CD4-positive, alpha-beta T cell treated with Interferon gamma for 1 hour (primary cell): ENCODE data around the gene SBK2.

Experiments
- DNase-seq: peaks from one replicate; pipeline ENCODE4 v3.0.0-alpha.2; 2020

SBK2 gene

DNA sequence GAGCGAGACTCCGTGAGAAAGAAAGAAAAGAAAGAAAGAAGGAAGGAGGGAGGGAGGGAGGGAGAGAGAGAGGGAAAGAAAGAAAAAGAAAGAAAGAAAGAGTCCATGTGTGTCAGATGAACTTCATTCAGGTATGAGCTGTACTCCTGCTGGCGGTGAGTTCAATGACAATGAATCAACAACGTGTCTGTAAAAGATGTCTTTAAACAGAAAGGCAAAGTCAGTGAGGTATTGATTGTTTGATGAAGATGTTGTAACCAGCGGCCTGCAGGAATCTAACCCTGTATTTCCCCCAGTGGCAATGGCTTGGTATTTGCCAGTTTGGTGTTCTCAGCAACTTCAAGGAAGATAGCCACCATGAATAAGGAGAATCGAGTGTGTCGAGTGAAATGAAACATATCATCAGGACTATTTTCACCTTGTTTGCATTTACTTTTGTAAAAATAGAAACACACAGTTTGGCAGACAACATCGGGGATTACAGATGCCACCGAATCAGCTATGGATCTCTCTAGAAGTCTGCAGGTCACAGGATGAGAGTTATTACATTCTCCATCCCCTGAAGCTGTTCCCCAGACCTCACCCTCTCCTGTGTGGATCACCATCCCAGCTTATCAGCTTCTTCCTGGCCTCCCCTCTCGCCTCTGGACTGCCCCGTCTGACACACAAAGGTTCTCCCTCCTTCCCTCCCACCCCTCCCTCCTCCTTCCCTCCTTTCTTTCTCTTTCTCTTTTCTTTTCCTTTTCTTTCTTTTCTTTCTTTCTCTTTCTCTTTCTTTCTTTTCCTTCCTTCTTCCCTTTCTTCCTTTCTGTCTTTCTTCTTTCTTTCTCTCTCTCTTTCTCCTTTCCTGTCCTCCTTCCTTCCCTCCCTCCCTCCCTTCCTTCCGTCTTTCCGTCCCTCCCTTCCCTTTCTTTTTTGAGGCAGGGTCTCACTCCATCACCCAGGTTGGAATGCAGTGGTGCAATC lies 16.6 kb upstream of the SBK2 start:
- no peak for DNase-seq

DNA sequence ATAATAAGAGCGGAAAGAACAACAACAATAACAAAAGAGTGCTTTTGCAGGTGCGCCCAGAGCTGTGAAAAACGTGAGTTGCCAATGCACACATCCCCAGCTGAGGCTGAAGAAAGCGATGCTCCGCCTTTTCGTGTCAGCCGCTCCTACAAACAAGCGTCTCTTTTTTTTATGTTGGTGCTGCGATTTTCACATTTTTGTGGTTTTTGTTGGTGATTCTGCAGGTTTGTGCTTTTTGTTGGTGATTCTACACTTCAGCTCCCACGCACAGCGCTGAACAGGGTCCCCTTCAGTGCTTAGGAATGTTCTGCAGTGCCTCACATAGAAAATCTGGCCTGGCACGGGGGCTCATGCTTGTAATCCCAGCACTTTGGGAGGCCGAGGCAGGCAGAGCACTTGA lies 15.7 kb upstream of the SBK2 start:
- DNase-seq = no peak

- no peak for DNase-seq
Observed at GRCh38 chr19:55552206-55552605, 15.3 kb upstream of the SBK2 start.

- no peak for DNase-seq
Observed at GRCh38 chr19:55550321-55550650, 13.4 kb upstream of the SBK2 start.

- DNase-seq = no peak
Observed at GRCh38 chr19:55549500-55550320, 12.8 kb upstream of the SBK2 start.

GRCh38 chr19:55546822-55547614 lies 10.1 kb upstream of the SBK2 start:
- no peak for DNase-seq

DNA sequence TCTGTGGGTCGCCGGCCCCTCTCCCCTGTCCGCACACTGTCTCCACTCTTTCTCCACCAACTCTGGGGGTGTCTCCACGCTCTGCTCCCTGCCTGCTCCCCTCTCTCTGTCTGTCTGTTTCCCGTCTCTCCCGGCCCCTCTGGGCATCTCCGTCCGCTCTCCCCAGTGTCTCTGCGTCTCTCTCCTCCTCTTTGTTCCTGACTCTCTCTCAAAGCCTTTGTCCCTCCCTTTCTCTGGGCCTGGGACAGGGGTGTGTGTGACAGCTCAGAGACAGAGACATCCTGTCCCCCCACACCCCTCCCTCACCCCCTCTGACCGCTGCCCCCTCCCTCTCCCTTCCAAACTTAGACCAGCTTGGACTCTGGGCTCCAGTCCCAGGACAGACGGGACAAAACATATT lies 9.1 kb upstream of the SBK2 start:
- DNase-seq = no peak

- no peak for DNase-seq
Observed at GRCh38 chr19:55545443-55545842, 8.5 kb upstream of the SBK2 start, which contains the start of gene SBK3. Gene SBK3 (minus strand): TSS chr19:55545543. CDS start chr19:55545543, 0 bp downstream.

- no peak for DNase-seq
Observed at GRCh38 chr19:55544776-55545439, 8.0 kb upstream of the SBK2 start.

DNA sequence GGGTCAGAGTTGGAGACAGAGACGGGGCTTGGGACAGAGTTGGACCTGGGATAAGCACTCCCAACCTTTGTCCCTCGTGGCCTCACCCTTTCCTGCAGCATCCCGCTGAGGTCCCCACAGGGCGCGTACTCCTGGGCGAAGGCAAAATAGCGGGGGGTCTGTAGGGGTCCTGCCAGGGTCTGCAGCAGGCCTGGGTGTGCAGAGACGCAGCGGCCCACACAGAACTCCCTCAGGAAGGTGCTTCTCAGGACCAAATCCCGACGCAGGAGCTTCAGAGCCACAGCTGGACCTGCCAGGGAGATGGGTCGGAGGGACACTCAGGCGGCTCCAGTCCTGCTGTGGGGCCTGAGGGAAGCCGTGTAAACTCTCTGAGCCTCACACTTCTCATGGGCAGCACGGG lies 7.1 kb upstream of the SBK2 start:
- DNase-seq = no peak

GRCh38 chr19:55543567-55543966 lies 6.6 kb upstream of the SBK2 start:
- DNase-seq = no peak

- DNase-seq = no peak
Observed at GRCh38 chr19:55542292-55542855, 5.4 kb upstream of the SBK2 start.

DNA sequence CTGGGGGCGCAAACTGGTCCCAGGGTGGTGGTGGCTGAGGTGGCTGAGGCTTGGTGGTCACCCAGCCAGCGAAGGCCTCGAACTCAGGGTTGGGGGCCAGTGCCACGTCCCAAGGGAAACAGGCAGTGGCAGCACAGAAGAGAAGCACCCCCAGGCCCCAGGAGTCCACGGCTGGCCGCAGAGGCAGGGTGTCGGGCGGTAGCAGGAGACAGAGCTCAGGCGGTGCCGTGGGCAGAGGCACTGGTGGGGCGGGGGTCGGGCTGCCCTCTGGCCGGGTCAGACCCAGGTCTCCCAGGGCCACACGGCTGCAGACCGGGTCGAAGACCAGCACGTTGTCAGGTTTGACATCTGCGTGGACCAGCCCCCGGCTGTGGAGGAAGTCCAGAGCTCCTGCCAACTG lies 4.2 kb upstream of the SBK2 start:
- no peak for DNase-seq

GRCh38 chr19:55540619-55541018 lies 3.7 kb upstream of the SBK2 start:
- no peak for DNase-seq

- DNase-seq = no peak
Observed at GRCh38 chr19:55539090-55539984, 2.4 kb upstream of the SBK2 start.

- DNase-seq = no peak
Observed at GRCh38 chr19:55538132-55538531, 1.2 kb upstream of the SBK2 start.

DNA sequence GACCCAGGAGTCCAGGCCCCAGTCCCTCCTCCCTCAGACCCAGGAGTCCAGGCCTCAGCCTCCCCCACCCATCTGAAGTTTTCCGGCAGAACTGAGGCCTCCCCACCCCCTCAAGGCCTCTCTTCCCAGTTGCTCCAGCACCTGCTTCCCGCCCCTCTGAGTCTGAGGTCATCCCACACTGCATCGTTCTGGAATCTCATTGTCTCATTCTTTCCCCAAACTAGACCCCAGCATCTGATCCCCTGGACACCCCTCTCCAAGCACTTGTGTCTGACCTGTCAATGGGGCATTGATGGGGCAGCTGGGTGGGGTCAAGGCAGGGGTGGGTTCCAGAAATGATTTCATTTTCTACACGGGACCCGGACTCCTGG lies 793 bp upstream of the SBK2 start:
- no peak for DNase-seq

DNA sequence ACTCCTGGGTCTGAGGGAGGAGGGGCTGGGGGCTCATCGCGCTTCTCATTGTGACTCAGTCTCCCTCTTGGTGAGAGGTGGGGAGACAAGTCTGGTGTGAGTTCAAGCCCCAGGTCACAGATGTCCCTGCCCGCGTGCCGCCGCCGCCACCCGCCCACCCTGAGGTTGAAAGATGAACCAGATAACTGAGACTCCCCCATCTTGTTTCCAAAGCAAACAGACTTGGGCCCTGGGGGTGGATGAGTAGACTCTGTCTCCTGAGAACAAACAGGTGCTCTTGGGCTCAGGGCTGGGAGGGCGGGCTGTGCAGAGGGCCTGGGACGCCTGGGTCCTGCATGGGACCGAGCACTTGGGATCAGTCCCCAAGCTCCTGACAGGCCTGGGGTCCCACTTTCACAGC lies 567 bp downstream of the SBK2 start:
- no peak for DNase-seq

DNA sequence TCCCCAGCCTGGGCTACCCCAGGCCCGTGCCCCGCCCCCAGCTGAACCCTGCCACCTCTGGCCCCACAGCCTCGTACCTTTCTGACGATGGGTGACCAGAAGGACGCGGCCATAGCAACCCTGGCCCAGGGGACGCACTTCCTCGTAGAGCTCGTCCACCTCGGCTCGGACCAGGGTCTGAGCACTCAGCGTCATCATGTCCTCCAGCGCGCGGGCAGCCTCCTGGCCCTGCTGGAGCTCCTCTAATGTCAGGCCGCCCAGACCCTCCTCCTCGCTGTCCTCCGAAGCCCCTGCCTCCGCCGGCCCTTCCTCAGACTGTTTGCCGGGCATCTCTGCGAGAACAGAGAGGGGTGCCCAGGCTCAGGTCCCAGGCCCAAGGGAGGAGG lies 975 bp downstream of the SBK2 start:
- DNase-seq = no peak

- no peak for DNase-seq
Observed at GRCh38 chr19:55535173-55535964, 1.6 kb downstream of the SBK2 start.
